Ovary (tissue), 3 donors: ENCODE data around the gene C19orf47.

Experiments used
- CTCF ChIP-seq, 3 donors: fragments of 450-650 bp in 2 of 3; fragments of 200-600 bp in 1 of 3; IDR thresholded peaks; one replicate each; pipeline versions ENCODE4 v1.5.1 to v1.8.0; 2016 to 2022; ENCODE audit warnings: antibody characterized with exemption in 3 of 3, mild to moderate bottlenecking in 1 of 3
- POLR2A ChIP-seq: fragments of 450-650 bp; IDR thresholded peaks from one replicate; pipeline ENCODE4 v1.6.1; 2017; ENCODE audit warnings: antibody characterized with exemption, mild to moderate bottlenecking, moderate library complexity
- donor health status: DM: no; HTN: no; CAD: no.

GRCh38 chr19:40298026-40298425 lies 50.2 kb downstream of the C19orf47 start:
- no peak for TF ChIP-seq CTCF (IDR thresholded peaks at IDR 0.05)
- TF ChIP-seq POLR2A = no peak
